Activated CD4-positive, alpha-beta T cell treated with anti-CD3 and anti-CD28 coated beads, Interleukin-10, Interleukin-2, amounts not matched to agents 100 ng/mL and 50 ng/mL, durations not matched to agents 16 hours and 8 hours (primary cell): ENCODE data around the gene MYH16.
A peak's percentile ranks its signal among the peaks of the same experiment; 100 is the strongest.
"Not testable (repeated sequence)": the region's sequence is repeated elsewhere in the genome, so short reads cannot be mapped to it uniquely, and the experiment has no call there.

Source experiments
- DNase-seq: peaks from one replicate; pipeline ENCODE4 v3.0.0-alpha.2; 2020

MYH16 gene

DNA sequence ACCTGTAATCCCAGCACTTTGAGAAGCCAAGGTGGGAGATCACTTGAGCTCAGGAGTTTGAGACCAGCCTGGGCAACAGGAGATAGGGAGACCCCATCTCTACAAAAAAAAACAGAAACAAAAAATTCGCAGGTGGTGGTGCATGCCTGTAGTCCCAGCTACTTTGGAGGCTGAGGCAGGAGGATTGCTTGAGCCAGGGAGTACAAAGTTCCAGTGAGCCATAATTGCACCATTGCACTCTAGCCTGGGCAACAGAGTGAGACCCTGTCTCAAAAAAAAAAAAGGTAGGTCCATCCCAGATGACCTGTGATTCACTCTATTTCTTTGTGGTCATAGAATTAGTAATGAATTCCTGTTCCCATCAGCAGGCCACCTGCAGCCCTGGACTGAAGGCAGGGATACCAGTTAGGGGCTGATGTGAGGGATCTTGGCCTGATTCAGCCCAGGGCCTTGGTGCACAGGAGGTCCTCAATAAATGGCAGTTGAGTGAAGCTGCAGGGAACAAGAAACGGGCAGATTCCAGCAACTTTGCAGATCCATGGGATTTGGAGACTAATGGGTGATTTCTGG lies at the start of gene MYH16:
Gene MYH16, plus strand, starts transcription at position 364 of the 570 bp plus-strand sequence.
- no peak for DNase-seq

GRCh38 chr7:99224263-99224898 lies 48.3 kb upstream of the MYH16 start:
- peak; percentile 63 for DNase-seq

GRCh38 chr7:99224899-99225265 lies 47.8 kb upstream of the MYH16 start:
- no peak for DNase-seq

DNA sequence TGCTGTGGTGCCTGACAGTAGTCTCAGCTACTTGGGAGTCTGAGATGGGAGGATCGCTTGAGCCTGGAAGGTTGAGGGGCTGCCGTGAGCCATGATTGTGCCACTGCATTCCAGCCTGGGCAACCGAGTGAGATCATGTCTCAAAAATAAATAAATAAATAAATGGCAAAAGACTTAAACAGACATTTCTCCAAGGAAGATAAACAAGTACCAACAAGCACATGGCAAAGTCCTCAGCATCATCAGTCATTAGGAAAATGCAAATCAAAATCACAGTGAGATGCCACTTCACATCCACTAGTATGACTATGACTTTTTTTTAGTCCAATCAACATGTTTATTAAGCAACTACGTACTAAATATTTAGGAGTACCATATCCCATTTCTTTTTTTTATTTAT lies 43.4 kb upstream of the MYH16 start:
- no peak for DNase-seq

GRCh38 chr7:99232082-99232770 lies 40.4 kb upstream of the MYH16 start:
- DNase-seq = no peak

DNA sequence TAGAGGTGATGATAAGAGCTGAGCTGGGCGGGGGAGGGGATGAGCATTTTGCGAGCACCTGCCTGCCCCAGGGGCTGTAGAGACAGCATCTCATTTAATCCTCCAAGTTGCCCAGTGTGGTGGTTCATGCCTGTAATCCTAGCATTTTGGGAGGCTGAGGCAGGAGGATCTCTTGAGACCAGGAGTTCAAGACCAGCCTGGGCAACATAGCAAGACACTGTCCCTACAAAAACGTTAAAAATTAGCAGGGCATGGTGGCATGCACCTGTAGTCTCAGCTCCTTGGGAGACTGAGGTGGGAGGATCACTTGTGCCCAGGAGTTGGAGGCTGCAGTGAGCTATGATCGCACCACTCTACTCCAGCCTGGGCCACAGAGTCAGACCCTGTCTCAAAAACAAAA lies 39.7 kb upstream of the MYH16 start:
- not testable (repeated sequence) for DNase-seq

DNA sequence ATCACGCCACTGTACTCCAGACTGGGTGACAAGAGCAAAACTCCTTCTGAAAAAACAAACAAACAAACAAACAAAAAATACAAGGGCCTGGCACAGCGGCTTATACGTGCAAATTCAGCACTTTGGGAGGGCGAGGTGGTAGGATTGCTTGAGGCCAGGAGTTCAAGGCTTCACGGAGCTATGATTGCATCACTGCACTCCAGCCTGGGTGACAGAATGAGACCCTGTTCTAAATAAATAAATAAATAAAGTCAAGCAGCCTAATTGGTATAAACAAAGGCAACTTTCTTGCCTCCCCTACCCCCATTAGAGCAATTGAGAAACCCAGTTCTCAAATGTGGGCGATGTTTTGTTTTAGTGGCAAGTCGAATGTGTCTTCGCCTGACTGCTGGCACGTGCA lies 38.5 kb upstream of the MYH16 start:
- no peak for DNase-seq

DNA sequence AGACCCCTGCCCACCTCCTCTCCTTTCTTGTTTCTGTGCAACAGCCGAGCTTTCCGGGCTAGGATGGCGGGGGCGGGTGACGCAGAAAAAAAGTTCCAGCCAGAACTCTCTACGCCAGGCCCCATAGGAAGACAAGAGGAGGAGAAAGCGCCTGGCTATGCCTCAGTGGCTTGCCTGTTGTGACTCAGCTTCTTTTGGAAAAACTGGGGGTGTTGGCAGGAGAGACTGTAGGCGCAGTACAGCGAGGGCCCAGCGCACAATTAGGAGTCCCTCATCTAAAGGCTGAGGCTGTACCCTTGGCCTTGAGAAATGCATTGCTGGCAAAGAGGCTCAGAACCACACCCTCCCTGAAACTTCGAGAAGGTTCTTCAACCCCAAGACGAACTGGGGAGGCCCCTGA lies 36.7 kb upstream of the MYH16 start:
- DNase-seq = no peak

DNA sequence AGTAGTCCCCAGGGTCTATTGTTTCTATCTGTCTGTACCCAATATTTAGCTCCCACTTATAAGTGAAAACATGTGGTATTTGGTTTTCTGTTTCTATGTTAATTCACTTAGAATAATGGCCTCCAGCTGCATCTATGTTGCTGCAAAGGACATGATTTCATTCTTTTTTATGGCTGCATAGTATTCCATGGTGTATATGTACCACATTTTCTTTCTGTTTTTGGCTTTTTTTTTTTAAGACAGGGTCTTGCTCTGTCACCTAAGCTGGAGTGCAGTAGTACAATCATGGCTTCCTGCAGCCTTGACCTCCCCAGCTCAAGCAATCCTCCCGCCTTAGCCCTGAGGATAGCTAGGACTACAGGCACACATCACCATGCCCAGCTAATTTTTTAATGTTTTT lies 34.8 kb upstream of the MYH16 start:
- not testable (repeated sequence) for DNase-seq

- DNase-seq = no peak
Observed at GRCh38 chr7:99238558-99239341, 33.9 kb upstream of the MYH16 start.

DNA sequence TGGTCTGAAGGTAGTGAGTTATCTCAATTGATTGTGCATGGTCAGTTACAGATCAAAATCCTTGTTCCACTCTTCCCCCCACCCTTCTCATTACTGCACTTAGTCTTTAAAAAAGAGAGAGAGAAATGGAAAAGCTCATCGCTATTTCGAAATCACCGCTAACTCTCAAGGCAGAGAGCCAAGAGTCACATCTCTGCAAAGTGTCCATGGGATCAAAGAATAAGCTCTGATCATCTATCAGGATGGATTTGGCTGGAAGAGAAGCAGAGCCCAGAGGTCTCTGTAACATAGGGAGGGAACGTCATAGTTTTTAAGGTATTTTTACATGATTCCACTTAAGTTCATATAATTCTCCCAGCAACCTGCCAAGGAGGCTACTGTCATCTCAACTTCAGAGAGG lies 30.0 kb upstream of the MYH16 start:
- DNase-seq = no peak

GRCh38 chr7:99243751-99244337 lies 28.8 kb upstream of the MYH16 start:
- DNase-seq = no peak

GRCh38 chr7:99244939-99245338 lies 27.7 kb upstream of the MYH16 start:
- no peak for DNase-seq

DNA sequence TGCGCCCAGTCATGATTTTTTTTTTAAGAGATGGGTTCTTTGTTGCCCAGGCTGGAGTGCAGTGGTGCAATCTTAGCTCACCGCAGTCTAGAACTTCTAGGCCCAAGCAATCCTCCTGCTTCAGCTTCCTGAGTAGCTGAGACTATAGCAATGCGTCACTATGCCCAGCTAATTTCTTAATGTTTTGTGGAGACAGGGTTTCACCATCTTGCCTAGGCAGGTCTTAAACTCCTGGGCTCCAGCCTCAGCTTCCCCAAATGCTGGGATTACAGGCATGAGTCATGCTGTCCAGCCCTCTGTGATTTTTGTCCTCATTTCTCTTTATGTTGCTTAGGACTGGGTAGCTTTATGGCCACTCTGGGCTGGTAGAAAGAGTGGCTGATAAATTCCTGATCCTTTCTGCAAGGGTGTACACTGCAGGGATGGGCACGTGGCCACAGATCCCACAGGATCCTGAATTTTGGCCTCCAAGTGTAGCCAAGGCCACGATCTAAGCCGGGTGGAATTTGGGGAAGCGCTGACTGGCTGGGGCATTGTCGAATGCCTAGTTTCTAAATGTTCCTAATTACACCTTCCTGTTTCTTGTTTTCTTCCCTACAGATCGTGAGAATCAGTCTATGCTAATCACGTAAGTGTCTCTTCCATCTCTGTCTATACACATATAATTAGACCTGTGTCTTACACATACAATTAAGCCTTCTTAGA lies 24.1 kb upstream of the MYH16 start:
- no peak for DNase-seq

GRCh38 chr7:99249985-99250575 lies 22.6 kb upstream of the MYH16 start:
- DNase-seq = no peak

DNA sequence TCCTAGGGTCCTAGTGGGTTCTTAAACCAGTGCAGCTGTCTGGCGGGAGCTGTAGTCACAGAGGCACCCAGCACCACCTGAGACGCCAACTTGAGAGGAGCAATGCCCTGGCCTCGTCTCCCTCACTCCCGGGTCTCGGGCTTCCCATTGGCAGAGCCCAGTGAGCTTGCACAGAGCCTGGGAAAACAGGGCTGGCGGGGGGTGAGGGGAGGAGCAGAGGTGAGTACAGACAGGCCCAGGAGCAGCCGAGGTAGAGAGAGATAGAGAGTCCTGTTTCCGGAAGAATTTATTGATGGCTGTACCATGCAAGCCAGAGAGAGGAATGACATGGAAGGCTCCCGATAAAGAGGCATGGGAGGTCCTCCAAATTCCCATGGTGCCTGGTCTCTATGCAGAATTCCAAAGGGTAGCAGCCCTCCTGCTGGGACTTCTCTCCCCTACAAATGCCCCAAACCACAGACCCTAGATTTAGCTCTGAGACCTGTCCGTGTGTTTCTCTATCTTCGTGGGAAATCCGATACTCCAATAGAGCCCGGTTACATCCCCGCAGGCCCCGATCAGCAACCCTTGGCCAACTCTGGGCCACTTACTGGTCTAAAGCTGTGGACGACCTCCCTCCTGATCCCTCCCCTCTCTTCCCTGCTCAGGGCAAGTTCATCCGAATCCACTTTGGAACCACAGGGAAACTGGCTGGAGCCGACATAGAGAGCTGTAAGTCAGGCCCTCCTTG lies 20.3 kb upstream of the MYH16 start:
- DNase-seq = no peak

- no peak for DNase-seq
Observed at GRCh38 chr7:99253369-99253768, 19.3 kb upstream of the MYH16 start.

- DNase-seq = no peak
Observed at GRCh38 chr7:99254390-99254789, 18.2 kb upstream of the MYH16 start.

DNA sequence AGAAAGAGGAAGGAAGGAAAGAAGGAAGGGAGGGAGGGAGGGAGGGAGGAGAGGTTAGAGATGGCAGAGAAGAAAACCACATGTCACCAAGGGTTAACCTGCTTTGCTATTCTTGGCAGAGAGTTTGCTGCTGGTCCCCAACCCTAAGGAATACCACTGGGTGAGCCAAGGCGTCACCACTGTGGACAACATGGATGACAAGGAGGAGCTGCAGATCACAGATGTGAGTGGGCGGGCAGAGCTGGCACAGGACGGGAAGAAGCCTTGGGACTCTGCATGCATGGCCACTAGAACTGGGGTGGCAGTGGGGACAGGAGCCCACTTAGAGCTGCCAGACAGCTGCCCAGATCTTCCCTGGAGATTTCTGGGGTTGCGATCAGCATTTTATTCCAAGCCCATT lies 17.2 kb upstream of the MYH16 start:
- no peak for DNase-seq

- no peak for DNase-seq
Observed at GRCh38 chr7:99257065-99257464, 15.6 kb upstream of the MYH16 start.

- no peak for DNase-seq
Observed at GRCh38 chr7:99257675-99258074, 15.0 kb upstream of the MYH16 start.

GRCh38 chr7:99258501-99258900 lies 14.1 kb upstream of the MYH16 start:
- DNase-seq = no peak
